Islet of Langerhans (tissue), 1 donor: ENCODE data around the gene RBKS.
A peak's percentile ranks its signal among the peaks of the same experiment; 100 is the strongest.
"Not testable (repeated sequence)": the region's sequence is repeated elsewhere in the genome, so short reads cannot be mapped to it uniquely, and the experiment has no call there.

ENCODE experiments used
- FAIRE-seq: peaks from one replicate; lab custom pipeline; 2011; peaks lifted over from hg19 to GRCh38; lab: Jason Lieb, UNC

RBKS gene

GRCh38 chr2:27796791-27797765 lies 93.1 kb downstream of the RBKS start:
- FAIRE-seq = no peak

GRCh38 chr2:27795868-27796277 lies 94.3 kb downstream of the RBKS start:
- FAIRE-seq = no peak

- FAIRE-seq = no peak
These were observed 94.9 kb downstream of the RBKS start for GRCh38 chr2:27795093-27795834.

DNA sequence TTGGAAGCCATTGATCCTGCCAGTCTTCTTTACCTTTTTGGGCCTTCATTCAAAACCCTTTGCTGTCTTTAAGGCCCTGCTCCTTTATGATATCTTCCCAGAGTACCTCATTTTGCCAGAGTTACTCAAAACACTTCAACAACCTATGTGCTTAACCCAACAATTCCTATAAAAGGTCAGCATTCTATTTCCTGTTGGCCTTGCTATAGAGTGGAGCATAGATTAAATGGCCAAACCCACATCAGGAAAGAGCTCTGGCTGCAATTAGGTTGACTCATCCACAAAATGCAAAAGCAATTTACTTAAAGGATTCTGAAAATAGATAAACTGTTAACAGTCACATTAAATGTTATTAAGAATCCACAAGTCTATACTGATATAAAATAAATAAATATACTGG lies 97.4 kb downstream of the RBKS start:
- no peak for FAIRE-seq

- FAIRE-seq = no peak
These were observed 99.4 kb downstream of the RBKS start for GRCh38 chr2:27790796-27791195.

DNA sequence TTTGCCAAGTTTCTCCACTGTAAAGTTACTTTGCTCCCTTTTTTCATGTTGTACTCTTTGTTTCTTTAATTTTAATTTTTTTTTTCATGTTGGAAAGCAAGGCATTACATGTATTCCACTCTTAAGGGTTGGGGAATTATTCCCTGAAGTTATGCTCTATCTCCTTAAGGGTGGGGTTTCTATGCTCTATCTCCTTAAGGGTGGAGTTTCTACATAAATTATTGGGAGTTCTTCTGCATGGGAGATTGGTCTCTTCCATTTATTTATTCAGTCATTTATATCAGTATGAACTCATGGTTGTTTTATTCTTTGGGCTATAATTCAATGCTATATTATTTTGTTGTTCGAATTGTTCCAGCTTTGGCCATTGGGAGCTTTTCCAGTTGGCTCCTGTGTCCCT lies 107.5 kb downstream of the RBKS start:
- FAIRE-seq = no peak

GRCh38 chr2:27781496-27781895 lies 108.7 kb downstream of the RBKS start:
- FAIRE-seq = no peak

DNA sequence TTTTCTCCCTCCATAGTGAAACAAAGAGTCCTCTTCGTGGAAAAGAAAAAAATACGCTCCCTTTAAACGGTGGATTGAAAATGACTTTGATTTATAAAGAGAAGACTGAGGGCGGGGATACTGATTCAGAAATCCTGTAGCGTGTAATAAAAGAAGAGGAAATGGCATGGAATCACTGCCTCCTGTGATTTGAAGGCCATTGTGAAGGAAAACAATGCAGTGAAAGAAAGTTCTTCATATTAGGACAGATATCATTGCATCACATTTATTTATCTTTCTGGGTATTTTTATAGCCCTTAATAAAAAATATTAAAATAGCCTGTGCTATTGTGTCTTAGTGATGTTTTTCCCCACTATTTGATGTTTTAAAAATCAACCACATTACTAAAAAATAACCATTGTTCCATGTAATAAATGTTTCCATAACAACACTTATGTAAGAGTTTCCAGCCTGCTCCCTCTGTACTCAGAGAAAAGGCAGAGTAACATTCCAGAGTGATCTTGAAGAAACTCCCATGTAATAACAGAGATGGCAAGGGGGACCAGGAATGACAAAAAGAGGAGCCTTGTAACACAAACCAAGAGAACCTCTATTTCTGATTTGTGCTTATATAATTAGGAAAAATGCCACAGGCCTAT lies 110.7 kb downstream of the RBKS start:
- no peak for FAIRE-seq

DNA sequence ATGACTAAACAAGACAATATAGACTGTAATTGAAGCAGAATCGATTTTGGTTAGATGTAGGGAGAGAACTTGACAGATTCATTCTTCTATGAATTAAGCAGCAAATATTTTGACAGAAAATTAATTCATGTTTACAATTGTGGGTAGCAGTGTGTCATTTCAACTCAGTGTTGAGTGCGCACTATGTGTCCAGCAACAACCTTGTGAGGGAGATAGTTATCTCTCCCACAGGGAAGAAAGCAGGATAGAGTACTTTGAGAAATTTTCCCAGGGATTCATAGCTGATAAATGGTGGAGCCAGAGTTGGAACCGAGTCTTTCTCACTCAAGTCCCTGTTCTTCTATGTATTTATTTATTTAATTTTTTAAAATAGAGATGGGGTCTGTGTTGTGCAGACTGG lies 113.5 kb downstream of the RBKS start:
- FAIRE-seq = no peak

DNA sequence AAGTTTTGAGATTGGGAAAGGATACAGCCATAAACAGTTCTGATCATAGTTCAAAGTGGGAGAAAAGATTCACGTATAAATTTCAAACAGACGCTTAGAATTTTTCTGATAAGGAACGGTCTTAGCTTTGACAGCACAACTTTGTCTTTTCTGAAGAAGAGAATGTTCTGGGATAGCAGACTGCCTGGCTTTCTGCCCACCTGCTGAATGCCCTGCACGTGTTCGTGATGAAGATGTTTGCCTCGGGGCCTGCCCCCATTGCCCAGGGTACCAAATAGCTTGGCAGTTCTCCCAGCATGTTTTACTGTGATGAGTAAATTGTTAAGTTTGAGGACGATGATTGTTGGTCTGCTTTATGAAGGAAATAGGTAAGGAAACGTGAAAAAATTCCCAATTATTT lies 114.1 kb downstream of the RBKS start:
- FAIRE-seq = no peak

GRCh38 chr2:27773959-27774358 lies 116.2 kb downstream of the RBKS start:
- FAIRE-seq = no peak

GRCh38 chr2:27772804-27773203 lies 117.4 kb downstream of the RBKS start:
- FAIRE-seq = no peak

DNA sequence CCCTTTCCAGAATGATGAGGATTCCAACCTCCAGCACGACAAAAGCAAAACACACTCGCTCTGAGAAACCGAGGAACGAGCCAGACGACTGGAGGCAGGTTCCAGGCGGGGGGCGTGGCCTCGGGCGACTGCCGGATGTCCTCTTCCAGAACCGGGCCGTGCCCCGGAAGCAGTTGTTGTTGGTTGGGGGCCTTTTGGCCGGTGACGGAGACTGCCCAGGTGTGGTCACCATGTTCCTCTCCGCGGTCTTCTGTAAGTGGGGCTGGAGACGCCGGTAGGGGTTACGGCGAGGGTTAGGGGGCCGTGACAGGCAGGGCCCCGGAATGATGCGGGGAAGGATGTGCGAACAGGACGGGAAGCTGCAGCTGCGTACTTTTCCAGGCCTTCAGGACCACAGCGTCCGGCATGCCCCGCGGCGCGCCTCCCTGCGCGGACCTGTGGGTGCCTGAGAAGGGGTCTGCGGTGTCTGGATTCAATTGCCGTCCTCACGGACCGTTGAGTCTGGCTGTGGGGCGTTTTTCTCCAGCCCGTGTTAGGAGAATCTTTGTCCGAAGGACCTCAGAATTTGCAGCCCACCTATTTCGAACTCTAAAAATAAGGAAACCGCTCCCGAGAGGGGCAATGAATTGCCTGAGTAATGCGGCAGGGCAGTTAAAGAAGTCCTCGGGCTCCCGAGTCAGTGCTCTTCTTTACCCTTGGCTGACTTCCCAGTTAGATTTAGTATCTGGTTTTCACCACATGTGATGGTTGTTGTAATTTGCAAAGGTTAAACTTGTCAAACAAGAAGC lies 118.4 kb downstream of the RBKS start, which contains the start of gene MRPL33:
MRPL33 (plus strand) TSS at position 172 of the 788 bp plus-strand sequence; CDS start at position 231, 59 bp downstream.
- peak; percentile 24 for FAIRE-seq

DNA sequence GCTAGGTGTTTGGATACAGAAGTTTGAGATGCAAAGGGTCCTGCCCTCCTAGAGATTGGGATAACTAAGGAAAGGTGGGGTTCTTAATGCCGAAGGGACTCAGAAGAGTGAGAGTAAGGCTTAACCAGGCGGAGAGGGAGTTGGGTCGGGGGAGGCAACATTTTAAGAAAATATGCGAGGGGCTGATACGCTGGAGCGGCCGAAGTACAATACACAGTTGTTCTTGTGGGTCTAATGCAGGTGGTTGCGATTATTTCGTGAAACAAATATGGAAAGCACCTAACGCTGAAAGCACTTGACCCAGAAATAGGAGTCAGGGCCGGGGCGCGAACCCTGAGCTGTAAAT lies 119.0 kb downstream of the RBKS start:
- FAIRE-seq = no peak

DNA sequence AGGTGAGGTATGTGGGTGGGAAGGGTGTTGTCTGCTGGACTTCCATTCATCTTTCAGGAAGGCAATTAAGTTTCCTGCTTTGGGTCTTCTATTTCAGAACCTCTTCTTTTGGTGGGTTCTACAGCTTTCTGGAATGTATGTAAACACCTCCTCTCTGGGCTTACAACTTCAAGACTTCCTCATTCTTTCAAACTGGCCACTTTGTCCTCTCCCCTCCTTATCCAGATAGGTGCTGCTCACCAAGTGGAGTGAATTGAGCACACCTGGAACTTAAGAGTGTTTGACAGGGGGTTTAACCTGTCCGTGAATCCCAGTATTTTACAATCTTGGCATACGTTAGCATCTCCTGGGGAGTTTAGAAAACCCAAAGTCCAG lies 123.9 kb downstream of the RBKS start:
- no peak for FAIRE-seq

DNA sequence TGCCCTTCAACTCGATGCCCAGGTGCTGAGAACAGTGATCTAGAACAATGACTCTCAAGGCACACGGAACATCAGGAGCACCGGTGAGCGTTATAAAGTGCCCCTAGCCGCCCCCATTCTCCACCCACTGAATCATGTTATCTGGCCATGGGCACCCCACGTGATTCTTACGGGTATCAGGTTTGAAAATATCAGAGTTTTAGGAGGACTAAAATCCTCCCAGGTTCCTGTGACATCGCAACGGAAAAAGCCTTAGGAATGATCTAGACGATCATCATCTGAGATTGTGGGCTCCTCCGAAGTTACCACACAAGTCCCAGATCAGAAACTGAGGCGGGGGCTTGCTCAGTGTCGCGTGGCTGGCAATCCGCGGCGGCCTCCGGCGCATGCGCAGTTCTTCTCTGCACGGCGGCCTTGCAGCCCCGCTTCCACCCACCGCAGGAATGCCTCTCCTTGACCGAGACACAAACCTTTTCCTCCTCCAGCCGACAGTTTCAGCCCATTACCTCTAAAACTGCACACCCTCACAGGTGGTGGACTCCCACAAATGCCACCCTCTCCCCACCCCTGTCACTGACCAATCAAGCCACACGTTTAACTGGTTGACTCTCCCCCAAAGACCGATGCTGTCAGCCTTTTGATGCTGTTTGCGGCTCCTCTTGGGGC lies 124.4 kb downstream of the RBKS start:
- no peak for FAIRE-seq

DNA sequence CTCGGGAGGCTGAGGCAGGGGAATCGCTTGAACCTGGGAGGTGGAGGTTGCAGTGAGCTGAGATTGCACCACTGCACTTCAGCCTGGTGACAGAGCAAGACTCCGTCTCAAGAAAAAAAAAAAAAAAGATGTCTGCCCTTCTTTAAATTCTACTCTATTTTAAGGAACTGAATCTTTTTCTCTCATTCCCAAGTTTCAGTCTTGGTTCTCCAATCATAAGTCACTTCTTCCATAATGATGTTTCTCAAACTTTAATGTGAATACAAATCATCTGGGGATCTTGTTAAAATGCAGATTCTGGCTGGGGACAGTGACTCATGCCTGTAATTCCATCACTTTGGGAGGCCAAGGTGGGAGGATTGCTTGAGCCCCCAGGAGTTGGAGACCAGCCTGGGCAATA lies 125.7 kb downstream of the RBKS start:
- not testable (repeated sequence) for FAIRE-seq

- no peak for FAIRE-seq
These were observed 126.3 kb downstream of the RBKS start for GRCh38 chr2:27763907-27764267.

DNA sequence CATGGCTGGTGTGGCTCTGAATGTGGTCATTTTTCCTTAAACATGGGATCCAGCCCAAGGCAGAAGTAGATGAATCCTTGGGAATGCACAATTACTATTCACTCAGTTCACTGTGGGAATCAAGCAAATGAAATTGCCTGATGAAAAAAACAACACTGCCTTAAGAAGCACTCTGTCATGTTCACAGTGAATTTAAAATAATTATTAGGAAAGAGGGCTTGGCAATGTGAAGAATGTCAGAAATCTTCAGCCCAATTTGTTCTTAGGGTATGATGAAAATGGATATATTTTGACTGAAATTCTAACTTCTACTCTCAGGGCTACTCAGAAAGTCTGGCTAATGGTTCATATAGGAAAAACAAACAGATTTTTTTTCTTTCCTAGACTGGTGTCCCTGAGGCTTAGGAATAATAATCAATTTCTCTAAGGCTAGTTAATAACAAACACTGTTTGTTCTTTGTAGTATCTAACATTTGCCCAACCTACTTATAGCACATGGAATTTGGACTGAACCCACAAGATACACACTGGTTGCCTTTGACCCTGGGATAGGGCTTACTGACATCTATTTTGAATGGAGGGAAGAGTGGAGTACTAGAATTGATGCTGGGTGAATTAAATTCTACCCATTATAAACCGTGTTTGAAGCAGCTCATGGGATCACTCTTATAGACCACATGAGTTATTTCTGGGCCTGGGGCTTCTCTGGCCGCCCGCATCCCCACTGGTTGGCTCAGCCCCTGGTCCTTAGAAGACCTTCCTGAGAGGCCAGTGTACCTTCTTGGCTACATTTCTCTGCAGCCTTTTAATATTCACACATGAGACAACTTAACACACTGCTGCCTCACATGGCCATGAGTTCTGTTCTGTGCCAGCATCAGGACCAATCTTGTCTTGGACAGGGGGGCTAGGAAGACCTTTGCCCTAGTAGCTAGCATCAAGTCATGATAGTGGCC lies 127.0 kb downstream of the RBKS start:
- no peak for FAIRE-seq
